HepG2 (cell line): Measurements from ENCODE around the gene MRAP.

Source experiments
- JUN ChIP-seq: sonication (generic); formaldehyde crosslinking; IDR thresholded peaks from 2 replicates; pipeline ENCODE4 v1.4.0; 2020; ENCODE audit warnings: mild to moderate bottlenecking, missing genetic modification reagents
- PCBP2 ChIP-seq: fragments of 200-400 bp; formaldehyde crosslinking; optimal IDR thresholded peaks from 2 replicates; pipeline ENCODE3; 2018; ENCODE audit warnings: low read length, low read depth; ENCODE audit not compliant: poor library complexity, severe bottlenecking
- ZBTB7A ChIP-seq: sonication (generic); formaldehyde crosslinking; IDR thresholded peaks from 2 replicates; pipeline ENCODE4 v1.8.0; 2022; ENCODE audit warnings: mild to moderate bottlenecking, missing genetic modification reagents
- TF ChIP-seq, protein P1 (sequence below), 2 experiments: sonication (generic) in 1 of 2; formaldehyde crosslinking in 1 of 2; IDR thresholded peaks; 2 replicates each; pipeline versions ENCODE4 v1.5.1 to v1.6.1; 2011 to 2020; ENCODE audit warnings: borderline replicate concordance in 1 of 2, low read depth in 1 of 2, low read length in 1 of 2, mild to moderate bottlenecking in 1 of 2, missing genetic modification reagents in 1 of 2, moderate library complexity in 1 of 2

DNA sequence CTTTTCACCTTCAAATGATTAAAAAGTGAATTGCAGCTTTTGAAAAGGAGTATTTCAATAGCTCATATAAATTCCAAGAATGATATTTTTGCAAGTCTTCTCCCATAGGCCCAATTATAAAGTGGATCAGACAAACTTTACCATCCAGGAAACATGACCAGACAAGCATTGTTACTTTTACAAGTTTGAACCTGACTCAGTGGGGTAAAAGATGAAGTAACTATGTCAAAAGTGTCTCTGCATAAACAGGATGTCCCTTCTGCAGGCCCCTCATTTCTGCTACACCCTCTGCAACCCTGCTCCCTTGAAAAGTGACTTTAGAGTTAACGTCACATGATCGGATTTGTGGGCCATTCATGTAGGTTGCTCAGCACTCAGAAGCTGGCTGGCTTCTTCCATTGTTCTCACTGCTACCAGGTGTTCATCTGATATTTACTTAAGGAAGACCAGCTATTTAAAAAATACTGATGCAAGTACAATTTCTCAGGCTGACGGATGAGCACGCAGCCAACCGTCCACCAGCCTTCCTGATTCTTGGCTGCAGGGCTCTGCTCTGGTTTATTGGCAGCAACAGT is 61.8 kb downstream of the MRAP start:
- no peak for TF ChIP-seq ZBTB7A (CRISPR knock-in tag)
- TF ChIP-seq, protein P1, sequence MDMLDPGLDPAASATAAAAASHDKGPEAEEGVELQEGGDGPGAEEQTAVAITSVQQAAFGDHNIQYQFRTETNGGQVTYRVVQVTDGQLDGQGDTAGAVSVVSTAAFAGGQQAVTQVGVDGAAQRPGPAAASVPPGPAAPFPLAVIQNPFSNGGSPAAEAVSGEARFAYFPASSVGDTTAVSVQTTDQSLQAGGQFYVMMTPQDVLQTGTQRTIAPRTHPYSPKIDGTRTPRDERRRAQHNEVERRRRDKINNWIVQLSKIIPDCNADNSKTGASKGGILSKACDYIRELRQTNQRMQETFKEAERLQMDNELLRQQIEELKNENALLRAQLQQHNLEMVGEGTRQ (IDR thresholded peaks at IDR 0.05; ENCODE audit: low read depth, low read length), result no peak
- TF ChIP-seq, protein P1 (CRISPR knock-in tag; IDR thresholded peaks at IDR 0.05; ENCODE audit: borderline replicate concordance), result no peak
- no peak for TF ChIP-seq JUN (CRISPR knock-in tag)
- TF ChIP-seq PCBP2, result no peak
